ENCODE data around the gene HOXD8.

- TF ChIP-seq CTCF (IDR thresholded peaks at IDR 0.05) (no peak), POLR2AphosphoS5 (IDR thresholded peaks at IDR 0.05) (no peak), EP300 (IDR thresholded peaks at IDR 0.05) (no peak)
Observed at GRCh38 chr2:176161825-176162626, 32.5 kb downstream of the HOXD8 start.

Data from suprapubic skin (tissue), 4 donors.